Stimulated activated CD4-positive, alpha-beta T cell treated with anti-CD3 and anti-CD28 coated beads, Interleukin-1b, Interleukin-23, amount 100 ng/mL, for 1 hour (primary cell): ENCODE results near the gene PSMB2.
"Not testable (repeated sequence)": the region's sequence is repeated elsewhere in the genome, so short reads cannot be mapped to it uniquely, and the experiment has no call there.

Experiments
- DNase-seq, 2 donors: peaks; one replicate each; pipeline ENCODE4 v3.0.0-alpha.2; 2020; ENCODE audit warnings: low read depth in 2 of 2

Gene PSMB2

GRCh38 chr1:35641233-35641866 is at the start of gene PSMB2:
Gene PSMB2, minus strand, starts transcription at chr1:35641526. Its CDS starts 94 bp downstream, at chr1:35641432.
- peak; percentile 83 to 92 for DNase-seq

GRCh38 chr1:35691080-35691479 is 49.8 kb upstream of the PSMB2 start:
- no peak for DNase-seq

GRCh38 chr1:35690103-35690502 is 48.8 kb upstream of the PSMB2 start:
- DNase-seq: not testable (repeated sequence)

DNA sequence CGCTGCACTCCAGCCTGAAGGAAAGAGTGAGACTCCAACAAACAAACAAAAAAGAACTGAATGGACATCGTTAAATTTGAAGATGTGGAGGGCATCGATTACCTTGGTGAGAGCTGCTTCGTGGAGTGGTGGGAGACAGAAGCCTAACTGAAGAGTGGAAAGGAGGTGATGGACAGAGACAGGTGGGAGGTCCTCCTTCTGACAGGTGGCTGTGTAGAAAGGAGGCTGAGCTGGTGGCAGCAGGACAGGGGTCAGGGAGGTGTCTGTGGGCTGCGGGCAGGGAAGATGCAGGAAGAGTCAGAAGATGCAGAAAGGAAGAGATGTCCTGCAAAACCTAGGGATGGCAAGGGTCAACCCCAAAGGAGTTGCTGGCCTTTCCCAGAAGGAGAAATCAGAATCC is 46.8 kb upstream of the PSMB2 start:
- DNase-seq: no peak

GRCh38 chr1:35683012-35683411 is 41.7 kb upstream of the PSMB2 start:
- DNase-seq: no peak

DNA sequence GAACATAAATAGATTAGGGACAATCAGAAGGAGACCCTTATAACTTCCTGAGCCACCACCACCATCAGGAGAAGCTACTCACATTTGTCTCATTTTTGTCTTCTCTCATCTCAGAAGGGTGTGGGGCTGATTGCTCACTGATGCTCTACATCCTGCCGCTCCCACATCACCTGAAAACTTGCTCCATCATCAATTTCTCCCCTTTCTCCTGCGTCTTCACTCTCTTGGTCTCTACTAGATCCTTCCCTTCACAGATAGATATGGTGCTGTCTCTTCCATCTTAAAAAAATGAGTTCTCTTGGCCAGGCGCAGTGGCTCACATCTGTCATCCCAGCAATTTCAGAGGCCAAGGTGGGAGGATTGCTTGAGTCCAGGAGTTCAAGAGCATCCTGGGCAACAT is 38.9 kb upstream of the PSMB2 start:
- no peak for DNase-seq

DNA sequence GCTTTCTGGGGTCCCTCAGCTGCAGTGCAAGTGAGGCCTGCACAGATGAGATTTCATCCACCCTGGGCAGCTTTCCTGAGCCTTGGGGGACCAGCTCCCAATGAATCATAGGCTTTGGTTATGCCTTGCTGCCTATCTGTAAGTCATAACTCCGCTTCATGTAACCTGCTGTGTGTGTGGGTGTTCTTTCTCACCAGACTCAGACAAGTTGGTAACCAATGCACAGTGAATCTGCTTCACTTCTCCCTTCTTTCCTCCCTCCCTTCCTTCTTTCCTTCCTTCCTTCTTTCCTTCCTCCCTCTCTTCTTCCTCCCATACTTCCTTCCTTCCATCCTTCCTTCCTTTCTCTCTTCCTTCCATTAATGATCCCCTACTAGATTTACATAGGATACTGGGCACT is 34.4 kb upstream of the PSMB2 start:
- DNase-seq: no peak

GRCh38 chr1:35674111-35674510 is 32.8 kb upstream of the PSMB2 start:
- DNase-seq: no peak

GRCh38 chr1:35672116-35672515 is 30.8 kb upstream of the PSMB2 start:
- no peak for DNase-seq

DNA sequence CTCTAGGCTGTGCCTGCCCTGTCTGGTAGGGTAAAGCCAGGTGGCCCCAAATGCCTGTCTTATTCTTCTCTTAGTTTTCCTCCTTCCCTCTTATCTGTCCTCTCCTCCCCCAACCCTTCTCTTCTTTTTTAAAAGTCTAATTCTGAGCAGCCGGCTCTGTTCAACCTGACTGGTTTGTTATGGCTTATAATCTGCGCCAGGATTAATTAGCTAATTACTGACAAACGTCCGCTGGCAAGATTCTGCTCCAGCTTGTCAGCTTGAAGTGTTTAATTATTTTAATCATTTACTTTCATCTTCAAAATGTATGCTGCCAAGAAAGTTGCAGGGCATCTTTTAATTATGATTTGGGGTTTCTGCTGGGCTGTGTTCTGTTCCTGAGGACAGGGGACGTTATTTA is 27.2 kb upstream of the PSMB2 start:
- no peak for DNase-seq

GRCh38 chr1:35666916-35667315 is 25.6 kb upstream of the PSMB2 start:
- no peak for DNase-seq

DNA sequence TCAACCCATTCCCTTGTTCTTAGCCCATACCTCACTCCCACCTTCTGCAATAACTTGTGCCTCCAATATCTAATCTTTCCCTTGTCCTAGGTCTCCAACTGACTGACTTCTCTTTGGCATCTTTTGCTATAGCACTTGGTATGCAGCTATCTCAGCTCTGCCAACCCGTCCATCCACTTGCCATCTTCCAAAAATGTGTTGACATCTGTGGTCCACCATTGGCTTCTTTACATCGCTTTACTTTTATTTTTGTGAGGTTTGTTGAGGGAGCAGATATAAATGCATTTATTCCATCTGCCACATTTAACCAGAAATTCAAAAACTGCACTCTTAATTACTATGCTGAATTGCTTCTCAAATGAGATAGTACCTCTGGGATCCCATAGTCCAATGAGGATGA is 24.9 kb upstream of the PSMB2 start:
- no peak for DNase-seq

GRCh38 chr1:35663434-35663833 is 22.1 kb upstream of the PSMB2 start:
- DNase-seq: no peak

DNA sequence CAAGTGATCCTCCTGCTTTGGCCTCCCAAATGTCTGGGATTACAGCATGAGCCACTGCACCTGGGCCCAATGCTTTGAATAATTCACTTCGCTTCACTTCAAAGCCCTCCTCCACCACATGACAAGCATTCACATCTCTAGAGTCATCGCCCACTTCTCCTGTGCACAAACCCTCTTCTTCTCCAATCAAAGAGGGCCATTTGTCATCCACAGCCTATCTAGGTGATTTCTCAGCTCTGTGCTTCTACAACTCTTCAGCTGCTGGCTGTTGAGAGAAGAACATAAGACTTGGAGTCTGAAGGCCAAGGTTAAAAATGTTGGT is 20.1 kb upstream of the PSMB2 start:
- DNase-seq: no peak

- DNase-seq: no peak
Measured at GRCh38 chr1:35660581-35661473, 19.5 kb upstream of the PSMB2 start.

DNA sequence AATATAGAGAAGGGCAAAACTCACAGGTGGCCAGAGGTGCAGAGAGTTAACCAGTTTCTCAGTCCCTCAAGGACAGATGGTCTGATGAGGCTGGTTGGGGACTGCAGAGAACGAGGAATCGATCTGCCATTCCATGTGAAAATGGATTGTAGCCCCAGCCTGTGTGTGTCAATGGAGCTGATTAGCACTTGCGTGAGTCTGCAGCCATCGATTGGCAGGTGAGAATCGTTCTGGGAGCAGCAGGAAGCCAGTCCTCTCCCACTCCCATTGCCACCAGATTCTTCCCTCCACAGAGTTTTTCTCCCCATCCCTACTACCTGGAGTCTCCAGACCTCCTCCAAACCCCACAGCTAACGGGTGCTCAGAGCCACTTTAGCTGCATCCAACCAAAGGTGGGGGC is 18.3 kb upstream of the PSMB2 start:
- no peak for DNase-seq

DNA sequence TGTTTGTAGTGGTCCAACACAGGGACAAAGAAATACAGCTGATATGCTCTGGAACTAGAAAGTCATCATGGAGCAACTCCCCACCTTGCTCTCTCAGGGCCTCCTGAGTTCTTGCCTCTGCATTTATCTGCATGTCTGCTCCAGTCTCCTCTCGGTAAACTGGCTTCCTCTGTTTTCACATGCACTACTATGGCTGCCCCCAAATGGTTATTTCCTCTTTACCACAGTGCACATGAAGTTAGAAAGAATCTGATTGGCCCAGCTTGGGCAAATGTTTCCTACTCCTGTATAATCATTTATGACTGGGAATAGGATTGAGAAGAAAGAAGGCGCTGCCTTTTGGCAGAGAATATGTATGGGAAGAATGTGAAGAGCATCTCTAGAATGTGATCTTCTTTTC is 16.5 kb upstream of the PSMB2 start:
- no peak for DNase-seq

DNA sequence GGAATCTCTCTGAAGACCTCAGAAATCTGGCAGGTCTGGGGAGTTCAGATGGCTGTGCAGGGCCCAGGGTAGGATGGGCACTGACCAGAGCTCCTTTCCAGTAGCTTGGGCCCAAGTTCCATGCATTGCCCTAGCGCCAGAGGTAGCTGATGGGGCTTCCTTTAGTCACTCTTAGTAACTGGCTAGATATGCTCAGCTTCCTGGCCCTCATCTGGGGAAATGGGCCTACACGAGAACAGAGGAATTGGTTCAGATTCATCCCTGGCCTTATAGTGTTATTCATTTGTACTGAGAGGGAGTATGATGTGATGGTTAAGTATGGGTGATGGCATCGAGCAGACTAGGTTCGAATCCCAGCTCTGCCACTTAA is 15.5 kb upstream of the PSMB2 start:
- no peak for DNase-seq

DNA sequence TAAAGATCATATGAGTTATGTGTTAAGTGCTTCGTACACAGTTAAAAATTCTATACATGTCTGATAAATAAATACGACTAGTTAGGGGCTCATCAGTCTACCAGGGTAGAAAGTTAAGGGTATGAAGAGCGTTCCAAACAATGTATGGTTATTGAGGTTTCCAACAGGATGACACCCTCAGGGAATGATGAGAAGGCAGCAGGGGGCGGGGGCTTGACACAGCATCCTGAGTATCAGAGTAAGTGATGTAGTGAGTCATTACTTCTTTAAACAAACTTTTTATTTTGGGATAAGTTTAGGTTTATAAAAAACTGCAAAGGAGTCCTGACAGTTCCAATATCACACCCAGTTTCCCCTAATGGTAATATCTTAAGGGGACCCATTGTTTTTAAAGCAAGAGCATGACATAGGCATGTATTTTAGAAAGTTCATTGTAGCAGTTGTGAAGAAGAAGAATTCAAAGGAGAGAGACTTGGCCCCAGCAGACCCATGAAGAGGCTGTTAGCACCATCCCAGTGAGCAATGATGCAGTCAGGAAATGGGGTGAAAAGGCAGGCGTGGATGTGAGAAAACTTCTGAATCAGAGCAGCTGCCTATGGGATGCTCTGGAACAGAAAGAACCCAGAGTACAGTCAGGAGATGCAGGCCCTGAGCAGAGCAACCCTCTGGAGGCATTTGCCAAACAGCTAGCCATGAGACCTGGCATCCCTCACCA is 15.0 kb upstream of the PSMB2 start:
- DNase-seq: no peak

DNA sequence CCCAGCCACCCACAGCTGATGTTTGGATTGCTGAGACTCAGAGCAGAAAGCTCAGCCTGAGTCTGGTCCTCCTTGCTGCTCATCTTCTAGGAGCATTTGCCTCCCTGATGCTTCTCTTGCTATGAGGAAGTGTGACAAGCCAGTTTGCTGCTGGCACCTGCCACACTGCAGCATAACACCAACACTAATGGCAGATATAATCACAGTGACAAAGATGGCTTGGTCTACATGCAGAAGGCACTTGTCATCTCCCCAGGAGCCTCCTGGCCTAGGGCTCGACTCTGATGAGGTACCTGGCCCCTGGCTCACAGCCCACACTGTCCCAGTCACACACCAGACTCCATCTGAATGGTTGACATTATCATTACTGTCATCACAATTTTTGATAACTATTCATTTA is 13.9 kb upstream of the PSMB2 start:
- DNase-seq: no peak

DNA sequence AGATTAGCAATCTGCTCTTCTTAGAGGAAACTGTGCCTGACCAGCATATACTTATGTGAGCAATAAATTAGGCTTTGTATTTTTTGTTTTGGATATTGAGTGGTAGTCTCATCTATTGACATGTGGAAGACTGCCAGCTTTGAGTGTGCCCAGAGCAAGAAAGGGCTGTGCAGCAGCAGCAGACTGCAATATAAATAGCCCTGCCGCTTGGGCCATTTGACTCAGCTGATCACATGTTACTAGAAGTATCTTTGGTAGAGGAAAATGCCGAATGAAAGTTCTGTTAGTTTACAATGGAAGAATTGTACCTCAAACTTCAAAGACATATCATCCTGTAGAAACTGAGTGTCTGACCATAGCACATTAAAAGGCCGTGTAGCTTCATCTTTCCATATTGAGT is 9.1 kb upstream of the PSMB2 start:
- no peak for DNase-seq

GRCh38 chr1:35646043-35646442 is 4.7 kb upstream of the PSMB2 start:
- no peak for DNase-seq

GRCh38 chr1:35644204-35644603 is 2.9 kb upstream of the PSMB2 start:
- no peak for DNase-seq
